HG03039 (cell line): ENCODE data around the gene KRT14.
"Not testable (repeated sequence)": the region's sequence is repeated elsewhere in the genome, so short reads cannot be mapped to it uniquely, and the experiment has no call there.

ENCODE experiments used
- ATAC-seq: cut with Tn5 transposase; IDR thresholded peaks from one replicate; pipeline ENCODE4 v1.9.1; 2021; ENCODE audit warnings: mild to moderate bottlenecking, moderate library complexity; ENCODE audit not compliant: unreplicated experiment

Gene KRT14

GRCh38 chr17:41580244-41580575 is 6.5 kb downstream of the KRT14 start:
- no peak for ATAC-seq

GRCh38 chr17:41579484-41580243 is 7.0 kb downstream of the KRT14 start:
- ATAC-seq = no peak

- ATAC-seq = no peak
Observed at GRCh38 chr17:41578971-41579370, 7.7 kb downstream of the KRT14 start.

GRCh38 chr17:41578538-41578937 is 8.2 kb downstream of the KRT14 start:
- ATAC-seq = no peak

GRCh38 chr17:41576740-41577139 is 10.0 kb downstream of the KRT14 start:
- not testable (repeated sequence) for ATAC-seq

GRCh38 chr17:41575336-41575735 is 11.4 kb downstream of the KRT14 start:
- ATAC-seq = no peak

- no peak for ATAC-seq
Observed at GRCh38 chr17:41571561-41572434, 14.9 kb downstream of the KRT14 start, which contains the start of gene KRT9. TSS of gene KRT9 (minus strand) at chr17:41572059. CDS start at chr17:41571992, 67 bp downstream.

- no peak for ATAC-seq
Observed at GRCh38 chr17:41567317-41567716, 19.4 kb downstream of the KRT14 start.

- ATAC-seq = no peak
Observed at GRCh38 chr17:41565338-41565737, 21.4 kb downstream of the KRT14 start.

- no peak for ATAC-seq
Observed at GRCh38 chr17:41563607-41564170, 23.0 kb downstream of the KRT14 start.

GRCh38 chr17:41561554-41561953 is 25.1 kb downstream of the KRT14 start:
- ATAC-seq = no peak

- no peak for ATAC-seq
Observed at GRCh38 chr17:41559548-41559947, 27.1 kb downstream of the KRT14 start.

GRCh38 chr17:41556931-41557330 is 29.8 kb downstream of the KRT14 start:
- no peak for ATAC-seq

GRCh38 chr17:41556306-41556705 is 30.4 kb downstream of the KRT14 start:
- no peak for ATAC-seq

- ATAC-seq = no peak
Observed at GRCh38 chr17:41555105-41555887, 31.4 kb downstream of the KRT14 start.

- ATAC-seq = no peak
Observed at GRCh38 chr17:41553987-41554680, 32.6 kb downstream of the KRT14 start.

GRCh38 chr17:41553176-41553575 is 33.5 kb downstream of the KRT14 start:
- ATAC-seq = no peak

GRCh38 chr17:41552455-41552854 is 34.2 kb downstream of the KRT14 start:
- no peak for ATAC-seq

- ATAC-seq = no peak
Observed at GRCh38 chr17:41551365-41551764, 35.3 kb downstream of the KRT14 start.

- no peak for ATAC-seq
Observed at GRCh38 chr17:41549596-41550039, 37.1 kb downstream of the KRT14 start.
